GM21717 (cell line): ENCODE data around the gene RANBP3L.
"Not testable (repeated sequence)": the region's sequence is repeated elsewhere in the genome, so short reads cannot be mapped to it uniquely, and the experiment has no call there.

Experiments used
- ATAC-seq: cut with Tn5 transposase; IDR thresholded peaks from one replicate; pipeline ENCODE4 v1.9.1; 2021; ENCODE audit warnings: mild to moderate bottlenecking, moderate library complexity; ENCODE audit not compliant: unreplicated experiment

RANBP3L gene

GRCh38 chr5:36301858-36302603 is at the start of gene RANBP3L:
Gene RANBP3L (minus strand): TSS chr5:36301902. CDS start chr5:36301416, 486 bp downstream.
- ATAC-seq = no peak

GRCh38 chr5:36346896-36347690 is 45.4 kb upstream of the RANBP3L start:
- no peak for ATAC-seq

GRCh38 chr5:36344899-36345298 is 43.2 kb upstream of the RANBP3L start:
- no peak for ATAC-seq

GRCh38 chr5:36341720-36342119 is 40.0 kb upstream of the RANBP3L start:
- ATAC-seq = not testable (repeated sequence)

GRCh38 chr5:36337597-36337996 is 35.9 kb upstream of the RANBP3L start:
- ATAC-seq = no peak

GRCh38 chr5:36334315-36334714 is 32.6 kb upstream of the RANBP3L start:
- no peak for ATAC-seq

- ATAC-seq = not testable (repeated sequence)
Measured at GRCh38 chr5:36332720-36333119, 31.0 kb upstream of the RANBP3L start.

- ATAC-seq = no peak
Measured at GRCh38 chr5:36325196-36325595, 23.5 kb upstream of the RANBP3L start.

- no peak for ATAC-seq
Measured at GRCh38 chr5:36323926-36324781, 22.5 kb upstream of the RANBP3L start.

GRCh38 chr5:36312953-36313672 is 11.4 kb upstream of the RANBP3L start:
- no peak for ATAC-seq

- ATAC-seq = no peak
Measured at GRCh38 chr5:36311956-36312355, 10.3 kb upstream of the RANBP3L start.

GRCh38 chr5:36310138-36310537 is 8.4 kb upstream of the RANBP3L start:
- ATAC-seq = no peak

- no peak for ATAC-seq
Measured at GRCh38 chr5:36305571-36306326, 4.0 kb upstream of the RANBP3L start.

GRCh38 chr5:36304095-36304805 is 2.5 kb upstream of the RANBP3L start:
- ATAC-seq = no peak

- no peak for ATAC-seq
Measured at GRCh38 chr5:36300927-36301540, 668 bp downstream of the RANBP3L start.

- ATAC-seq = no peak
Measured at GRCh38 chr5:36300191-36300926, 1.3 kb downstream of the RANBP3L start.

GRCh38 chr5:36298552-36298951 is 3.1 kb downstream of the RANBP3L start:
- no peak for ATAC-seq

GRCh38 chr5:36297653-36298052 is 4.0 kb downstream of the RANBP3L start:
- no peak for ATAC-seq
